DOHH2 (cell line): ENCODE results near the gene AK8.

ENCODE experiments used
- CTCF ChIP-seq: fragments of 200-600 bp; sonication (generic); IDR thresholded peaks from one replicate; pipeline ENCODE4 v1.5.1; 2014; ENCODE audit warnings: antibody characterized with exemption, mild to moderate bottlenecking, low read depth, low read length; ENCODE audit not compliant: poor library complexity, severe bottlenecking
- EZH2phosphoT487 ChIP-seq: fragments of 200-600 bp; sonication (generic); IDR thresholded peaks from 2 replicates; pipeline ENCODE4 v1.6.1; 2017; ENCODE audit warnings: borderline replicate concordance, mild to moderate bottlenecking, antibody characterized with exemption, low read length, moderate library complexity, mixed read lengths

DNA sequence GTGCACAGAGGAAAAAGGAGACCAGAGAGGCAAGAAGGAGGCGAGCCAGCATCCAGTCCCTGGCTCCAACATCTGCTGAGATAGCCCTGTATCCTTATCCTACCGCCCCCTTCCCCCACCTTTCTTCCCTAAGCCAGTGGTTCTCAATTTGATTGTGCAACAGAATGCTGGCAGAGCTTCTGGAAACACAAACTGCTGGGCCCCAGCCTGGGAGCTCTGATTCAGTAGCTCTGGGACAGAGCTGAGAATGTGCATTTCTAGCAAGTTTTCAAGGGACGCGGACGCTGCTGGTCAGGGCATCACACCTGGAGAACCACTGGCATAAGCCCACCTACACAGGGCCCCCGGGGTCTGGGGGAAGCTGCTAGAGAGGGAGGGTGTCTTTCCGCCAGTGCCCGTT is 21.1 kb downstream of the AK8 start:
- TF ChIP-seq CTCF (no peak), EZH2phosphoT487 (no peak)
